Sciatic nerve (tissue), 2 donors: ENCODE data around the gene ZNF366. TPM values are rescaled to one million over a fixed set of nuclear protein-coding genes. Genes with fewer than 3 reads are reported as not detected.

Experiments
- ATAC-seq: fragments of 200-7000 bp; cut with Tn5 transposase; one replicate; pipeline ENCODE4 v1.9.1; 2020; ENCODE audit warnings: mild to moderate bottlenecking, moderate library complexity
- DNase-seq: peaks from one replicate; pipeline ENCODE4 v3.0.0-alpha.2; 2020; ENCODE audit warnings: low spot score
- intact Hi-C: fragments of 100-400 bp; cut with DNase I; formaldehyde crosslinking; loops from one replicate; pipeline ENCODE4 v1.14.2; 2022
- total RNA-seq: library from RNA; stranded (reverse); fragmentation: NEBNext Ultra II Directional; extraction: Animal tissue kit (Norgen Biotek cat#: 25700); gene quantifications from one replicate; pipeline ENCODE4 v1.2.1, GENCODE V29; 2021
- donor health status: DM: no; HTN: no; CAD: no.
- donor health status: DM: no; HTN: no; CAD: no.

The ZNF366 gene
- total RNA-seq, 1 donor from 2014 or later = 8.0 TPM

DNA sequence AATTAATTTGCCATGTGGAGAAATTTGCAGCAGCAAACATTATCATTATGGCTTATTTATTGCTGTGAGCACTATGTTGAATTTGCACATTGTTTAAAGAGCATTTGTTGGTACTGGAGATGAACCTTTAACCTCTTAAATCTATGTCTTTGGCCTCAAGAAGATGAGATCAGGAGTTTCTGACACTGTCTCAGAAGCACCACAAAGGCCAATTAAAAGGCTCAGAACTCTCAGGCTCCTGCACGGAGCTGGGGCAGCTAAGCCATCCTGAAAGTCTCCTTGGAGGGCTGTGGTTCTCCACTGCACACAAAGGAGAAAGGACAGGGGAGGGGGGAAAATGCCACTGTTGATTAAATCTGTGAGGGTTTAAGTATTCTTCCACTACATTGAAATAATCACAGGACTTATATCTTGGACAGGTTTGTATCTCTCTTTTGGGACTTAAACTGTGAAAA, 33.1 kb downstream of the ZNF366 start:
- intact Hi-C loops = no loop called here
- ATAC-seq (no peak), DNase-seq (no peak)

DNA sequence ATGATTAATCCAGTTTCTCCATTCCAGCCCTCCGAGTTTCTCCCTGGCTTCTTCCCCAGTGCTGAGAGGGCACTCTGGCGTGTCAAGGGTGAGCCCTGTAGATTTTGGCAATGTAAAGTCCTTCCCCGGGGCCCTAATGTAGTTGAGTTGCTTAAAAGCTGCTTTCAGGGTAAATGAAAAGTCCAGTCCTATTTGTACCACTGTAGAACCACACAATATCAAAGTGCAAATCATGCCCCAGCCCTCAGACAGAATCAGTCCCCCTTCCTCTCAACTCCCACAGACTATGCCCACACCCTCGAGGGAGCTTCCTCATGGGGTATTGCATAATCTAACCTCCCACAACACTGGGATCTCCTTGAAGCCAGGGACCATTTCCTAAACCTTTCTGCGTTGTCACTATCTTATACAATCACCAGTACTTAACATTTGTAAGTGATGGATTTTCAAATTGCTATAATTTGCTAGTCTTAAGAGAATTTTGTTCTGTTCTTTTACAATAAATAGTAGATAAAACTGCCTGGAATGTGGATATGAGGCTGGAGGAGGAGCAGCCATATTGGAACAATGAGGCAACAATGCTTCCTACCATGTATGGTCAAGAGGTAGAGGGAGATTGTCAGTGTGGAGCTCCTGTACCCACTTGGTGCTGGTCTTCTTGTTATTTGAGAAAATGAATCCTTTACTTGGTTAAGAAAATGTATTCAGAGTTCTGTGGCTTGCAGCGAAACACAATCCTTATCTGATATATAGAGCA, 34.4 kb downstream of the ZNF366 start:
- peak; percentile 73 for ATAC-seq

DNA sequence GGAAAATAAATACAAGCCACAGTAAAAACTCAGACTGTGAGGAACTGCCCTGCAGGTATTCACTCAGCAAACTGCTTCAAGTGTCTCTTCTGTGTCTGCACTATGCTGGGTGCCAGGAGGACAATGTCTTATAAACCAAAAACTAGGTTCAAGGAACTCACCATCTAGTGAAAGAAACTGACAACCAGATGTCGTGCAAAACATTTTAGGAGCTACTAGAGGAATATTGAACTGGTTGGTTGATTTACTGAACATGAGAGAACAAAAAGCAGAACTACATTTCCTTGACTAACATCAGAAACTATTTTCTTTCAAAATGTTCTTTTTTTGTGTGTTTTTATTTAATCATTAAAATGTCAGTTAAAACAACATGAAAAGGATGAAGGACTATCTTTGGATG, 35.2 kb downstream of the ZNF366 start:
- ATAC-seq = no peak
- intact Hi-C loops = no loop called here
- DNase-seq = no peak

More for the DNA sequence above, 34.4 kb downstream of the ZNF366 start:
- DNase-seq = no peak
- intact Hi-C loops = no loop called here

DNA sequence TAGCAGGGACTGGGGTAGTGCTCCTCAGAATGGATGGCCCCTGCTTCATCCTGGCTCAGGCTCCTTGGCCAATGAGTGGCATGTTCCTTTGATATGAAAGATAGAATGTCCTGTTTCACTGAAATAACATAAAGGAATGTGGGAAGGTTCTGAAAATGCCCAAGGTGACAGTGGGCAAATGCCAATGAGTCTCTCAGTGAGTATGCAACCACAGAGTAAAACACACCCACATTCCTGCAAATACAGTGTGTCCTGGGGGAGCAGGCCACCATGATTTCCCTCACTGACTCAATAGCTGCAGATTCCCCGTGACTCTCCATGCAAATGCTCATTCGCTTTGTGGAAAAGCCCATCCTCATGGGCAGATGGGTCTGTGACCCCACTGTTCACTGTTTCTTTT, 36.4 kb downstream of the ZNF366 start:
- intact Hi-C loops = no loop called here
- DNase-seq = no peak
- no peak for ATAC-seq

DNA sequence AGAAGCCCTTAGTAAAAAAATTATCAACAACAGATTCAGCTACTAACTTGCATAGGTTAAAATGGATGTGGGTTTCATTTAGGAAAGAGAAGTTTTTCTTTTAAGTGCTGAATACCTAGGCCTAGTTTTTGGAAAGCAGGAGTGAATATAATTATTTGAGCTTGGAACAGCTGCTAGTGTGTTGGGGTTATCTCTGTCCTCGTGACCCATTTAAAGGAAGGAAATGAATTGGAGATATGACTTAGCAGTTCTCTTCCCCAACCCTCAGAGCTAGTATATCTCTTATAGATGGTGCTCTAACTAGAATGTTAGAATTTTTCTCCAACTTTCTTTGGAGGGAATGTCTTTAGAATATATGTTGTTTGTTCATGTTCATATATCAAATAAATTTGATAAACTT, 38.6 kb downstream of the ZNF366 start:
- DNase-seq = no peak
- intact Hi-C loops = no loop called here
- no peak for ATAC-seq

DNA sequence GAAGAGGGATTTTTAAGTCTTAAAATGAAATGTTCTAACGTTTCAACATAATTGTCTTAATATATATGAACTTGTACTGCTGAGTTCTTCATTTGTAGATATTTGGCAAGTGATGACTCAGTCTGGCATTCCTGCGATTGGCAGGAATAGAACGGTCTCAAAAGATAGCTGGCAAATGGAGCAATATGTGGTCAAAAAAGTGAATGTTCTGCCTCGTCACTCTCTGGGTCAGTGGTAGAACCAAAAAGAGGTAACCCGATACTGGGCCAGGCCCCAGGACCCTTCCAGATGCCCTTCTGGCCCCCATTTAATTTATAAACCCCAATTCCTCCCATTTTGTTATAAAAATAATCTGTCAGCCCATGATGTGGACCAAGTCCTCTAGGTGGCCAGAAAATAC, 39.2 kb downstream of the ZNF366 start:
- DNase-seq = no peak
- no peak for ATAC-seq
- intact Hi-C loops = no loop called here

DNA sequence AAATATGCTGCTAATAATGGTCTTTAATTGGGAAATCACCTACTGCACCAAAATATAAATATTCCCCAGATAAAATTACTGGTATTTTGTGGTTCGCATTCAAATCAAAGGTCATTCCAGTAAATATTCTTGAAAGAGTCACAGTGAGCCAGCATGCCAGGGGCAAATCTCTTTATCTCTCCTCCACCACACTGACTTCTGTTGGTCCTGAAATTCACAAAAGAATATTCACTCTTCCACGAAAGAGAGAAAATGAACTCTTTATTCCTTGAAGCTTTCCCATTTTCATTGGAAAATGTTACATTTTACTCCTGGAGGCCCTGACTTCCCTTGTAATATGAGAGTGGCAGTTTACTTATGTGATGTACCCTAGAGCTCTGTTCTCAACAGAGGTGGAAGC, 39.7 kb downstream of the ZNF366 start:
- intact Hi-C loops = no loop called here
- ATAC-seq = no peak
- DNase-seq = no peak

DNA sequence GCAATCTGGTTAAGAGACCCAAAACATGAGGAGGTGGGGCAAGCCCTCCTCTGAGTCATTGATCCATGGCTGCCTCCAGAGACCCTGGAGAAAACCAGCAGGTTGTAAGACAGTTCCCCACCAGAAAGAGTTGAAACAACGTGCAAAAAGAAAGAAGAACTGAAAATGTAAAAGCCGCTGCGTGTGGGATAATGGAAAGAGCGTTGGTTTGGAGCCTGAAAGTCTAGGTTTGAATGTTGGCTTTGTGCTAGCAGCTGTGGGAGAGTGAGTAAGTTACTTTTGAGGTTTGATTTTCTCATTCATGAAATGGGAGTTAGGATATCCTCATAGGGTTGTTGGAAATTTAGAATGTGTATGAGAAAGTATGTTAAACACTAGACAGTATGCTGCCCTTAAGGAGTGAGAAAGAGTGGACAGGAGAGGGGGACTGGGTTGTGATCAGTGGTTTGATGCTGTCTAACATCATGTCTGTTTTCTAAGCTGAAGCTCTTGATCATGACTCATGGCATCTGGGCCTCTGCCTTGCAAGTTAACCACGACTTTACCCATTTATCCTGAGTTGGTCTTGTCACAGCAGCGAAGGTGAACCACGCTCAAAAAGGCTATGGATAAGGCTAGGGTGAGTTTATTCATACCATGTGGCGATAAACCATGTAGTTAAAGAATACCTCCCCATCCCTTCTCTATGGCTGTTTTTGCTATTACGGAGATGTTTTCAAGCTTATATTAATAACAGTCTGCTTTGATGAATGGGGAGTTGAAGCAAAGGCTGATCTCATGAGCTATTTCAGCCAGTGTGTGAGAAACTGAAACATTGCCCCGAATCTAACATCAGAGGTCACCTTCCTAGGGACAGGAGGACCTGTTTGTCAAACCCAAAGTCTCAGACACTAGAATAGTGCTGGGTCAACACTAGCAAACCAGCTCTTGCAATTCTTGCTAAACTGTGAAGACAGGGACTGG, 41.3 kb downstream of the ZNF366 start:
- DNase-seq = no peak
- intact Hi-C loops = no loop called here
- no peak for ATAC-seq

DNA sequence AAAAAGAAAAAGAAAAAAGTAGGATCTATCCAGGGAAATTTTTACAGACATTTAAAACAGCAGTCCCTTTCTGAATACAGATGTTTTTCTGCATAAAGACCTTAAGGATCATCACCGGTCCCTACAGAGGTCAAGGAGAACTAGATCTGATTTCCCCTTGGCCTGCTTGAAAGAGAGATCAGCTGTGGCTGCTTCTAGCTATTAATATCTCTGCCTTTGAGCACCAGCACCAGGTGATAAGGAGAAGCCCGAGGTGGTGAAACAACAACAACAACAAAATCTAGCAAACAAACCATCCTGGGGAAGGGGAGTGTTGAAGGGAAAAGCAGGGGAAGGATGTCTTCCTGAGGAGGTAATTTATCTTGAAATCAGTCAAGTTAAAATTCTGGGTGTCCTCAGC, 42.1 kb downstream of the ZNF366 start:
- DNase-seq (no peak), ATAC-seq (no peak)
- intact Hi-C loops = no loop called here

DNA sequence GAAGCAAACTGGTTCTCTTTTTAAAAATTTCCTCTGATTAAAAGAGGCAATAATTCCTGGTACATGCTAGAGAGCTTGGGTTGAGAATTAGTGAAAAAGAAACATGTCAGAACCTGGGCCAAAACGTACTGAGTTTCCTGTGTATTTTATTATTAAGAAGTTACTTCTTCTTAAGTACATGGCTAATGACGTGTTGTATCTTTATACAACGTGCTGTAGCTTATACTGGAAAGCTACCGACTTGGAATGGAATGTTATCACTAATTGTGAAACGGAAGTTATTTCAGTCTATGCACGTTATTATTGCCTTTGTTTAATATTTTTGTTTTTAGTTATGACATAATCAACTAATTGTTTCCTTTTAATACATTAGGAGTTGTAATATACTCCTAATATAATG, 43.1 kb downstream of the ZNF366 start:
- DNase-seq = no peak
- no peak for ATAC-seq
- intact Hi-C loops = no loop called here

DNA sequence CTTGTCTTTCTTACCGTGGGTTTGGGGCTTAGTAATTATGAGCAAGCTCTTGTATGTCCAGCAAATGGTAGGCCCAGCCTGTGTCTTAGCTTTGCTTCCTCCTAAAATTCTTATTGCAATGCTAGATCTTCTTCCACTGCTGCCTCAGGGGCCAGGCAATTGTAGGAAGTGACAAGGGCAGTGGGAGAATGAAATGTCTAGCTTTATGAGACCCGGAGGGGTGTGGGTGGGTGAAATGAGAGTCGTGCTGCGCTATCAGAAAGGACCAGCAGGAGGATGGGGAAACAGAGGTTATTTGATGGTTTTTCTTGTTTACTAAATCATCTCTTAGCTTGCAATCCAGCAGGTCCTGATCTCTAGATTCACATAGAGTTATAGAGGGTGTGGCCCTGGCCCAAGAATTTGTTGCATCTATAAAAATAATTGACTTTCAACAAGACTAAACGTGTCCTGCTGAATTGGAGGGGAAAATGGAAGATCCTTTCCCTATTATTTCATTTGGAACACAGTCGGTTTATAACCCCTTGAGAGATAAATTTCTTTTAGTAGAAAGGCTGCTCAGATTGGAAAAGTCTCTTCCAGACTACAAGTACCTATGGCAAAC, 43.7 kb downstream of the ZNF366 start:
- no peak for DNase-seq
- ATAC-seq = no peak
- intact Hi-C loops = no loop called here

DNA sequence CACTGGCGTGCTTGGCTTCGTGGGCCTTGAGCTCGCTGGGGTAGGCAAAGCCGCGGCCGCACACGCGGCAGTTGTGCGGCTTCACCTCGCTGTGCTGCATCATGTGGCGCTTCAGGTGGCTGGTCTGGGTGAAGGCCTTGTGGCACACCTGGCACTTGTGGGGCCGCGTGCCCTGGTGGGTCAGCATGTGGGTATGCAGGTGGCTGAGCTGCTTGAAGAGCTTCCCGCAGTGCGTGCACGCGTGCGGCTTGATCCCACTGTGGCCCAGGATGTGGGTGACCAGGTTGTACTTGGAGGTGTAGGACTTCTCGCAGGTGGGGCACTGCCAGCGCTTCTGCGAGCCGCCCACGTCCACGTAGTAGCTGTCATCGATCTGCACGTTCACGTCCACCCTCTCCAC, 46.8 kb downstream of the ZNF366 start:
- intact Hi-C loops = no loop called here
- ATAC-seq = no peak
- no peak for DNase-seq

DNA sequence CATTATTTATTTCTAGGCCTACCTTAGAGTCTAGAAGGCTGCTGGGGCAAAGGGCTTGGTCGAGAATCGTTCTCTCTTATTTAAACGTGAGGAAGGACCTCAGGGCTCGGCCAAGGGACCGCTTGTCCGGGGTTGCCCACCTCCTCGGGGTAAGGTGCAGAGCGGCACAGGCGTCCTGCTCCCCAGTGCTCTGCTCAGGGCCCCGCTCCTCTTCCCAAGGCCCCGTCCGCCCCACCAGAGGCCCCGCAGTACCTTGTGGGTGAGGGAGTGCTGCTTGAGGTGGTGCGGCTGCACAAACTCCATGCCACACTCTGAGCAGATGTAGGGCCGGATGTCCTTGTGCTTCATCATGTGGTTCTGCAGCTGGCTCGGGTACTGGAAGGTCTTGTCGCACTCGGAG, 47.3 kb downstream of the ZNF366 start:
- DNase-seq (no peak), ATAC-seq (no peak)
- intact Hi-C loops = no loop called here

DNA sequence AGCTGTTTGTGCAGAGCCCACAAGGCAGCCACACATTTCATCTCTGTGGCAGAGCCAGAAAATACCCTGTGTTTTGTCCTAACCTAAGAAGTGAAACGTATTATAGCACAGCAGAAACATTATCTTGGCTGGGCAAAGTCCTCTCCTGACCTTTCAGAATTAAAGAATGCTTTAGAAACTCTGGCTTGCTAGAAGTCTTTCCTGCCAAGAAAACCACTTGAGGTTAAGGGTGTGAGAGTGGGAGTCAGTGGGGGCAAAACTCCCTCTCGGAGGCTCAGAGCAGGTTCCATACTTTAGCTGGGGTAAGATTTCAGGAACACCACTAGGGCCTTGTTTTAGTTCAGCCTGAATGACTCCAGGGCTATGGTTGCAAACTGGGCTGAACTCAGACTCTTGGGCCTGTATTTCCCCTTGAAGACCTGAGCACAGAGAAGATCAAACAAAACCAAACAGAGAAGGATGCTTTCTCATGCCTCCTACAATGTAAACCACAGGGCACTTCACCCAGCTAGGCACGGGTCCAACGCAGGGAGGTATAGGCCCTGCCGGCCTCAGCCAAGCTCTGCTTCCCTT, 48.0 kb downstream of the ZNF366 start:
- ATAC-seq = no peak
- no peak for DNase-seq
- intact Hi-C loops = no loop called here

DNA sequence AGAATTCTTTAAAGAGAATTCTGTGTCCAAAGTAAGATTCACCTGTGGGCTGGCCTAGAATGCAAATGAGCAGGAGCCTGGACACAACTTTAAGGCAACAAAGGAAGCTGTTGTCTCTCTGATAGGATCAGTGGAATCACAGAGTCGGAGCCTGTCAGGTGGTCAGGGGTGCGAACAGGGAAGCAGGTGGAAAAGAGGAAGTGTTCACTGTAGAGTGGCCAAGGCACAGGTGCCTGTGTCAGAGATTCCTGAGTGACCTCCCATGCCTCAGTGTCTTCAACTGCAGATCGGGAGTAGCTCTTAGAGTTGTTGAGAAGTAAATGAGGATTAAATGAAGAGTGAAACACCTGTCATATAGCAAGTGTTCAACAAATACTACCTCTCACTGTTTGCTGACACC, 48.8 kb downstream of the ZNF366 start:
- no peak for ATAC-seq
- no peak for DNase-seq
- intact Hi-C loops = no loop called here

DNA sequence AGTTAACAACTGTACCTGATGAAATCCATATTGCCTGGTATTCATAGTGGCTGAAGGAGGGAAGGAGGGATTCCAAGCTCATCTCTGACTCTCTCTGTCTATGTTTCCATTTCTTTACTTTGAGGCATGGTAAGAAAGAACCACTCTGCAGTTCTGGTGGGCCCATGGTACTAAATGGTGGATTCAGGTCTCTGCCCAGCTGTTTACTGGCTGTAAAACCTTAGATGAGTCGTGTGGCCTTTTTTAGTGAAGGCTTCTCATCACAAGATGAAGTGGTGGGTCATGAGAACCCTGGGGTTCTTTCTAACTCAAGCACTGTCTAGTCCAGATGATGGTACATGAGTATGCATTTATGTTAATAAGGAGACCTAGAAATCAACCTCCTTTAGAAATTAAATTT, 49.7 kb downstream of the ZNF366 start:
- intact Hi-C loops = no loop called here
- ATAC-seq (no peak), DNase-seq (no peak)

DNA sequence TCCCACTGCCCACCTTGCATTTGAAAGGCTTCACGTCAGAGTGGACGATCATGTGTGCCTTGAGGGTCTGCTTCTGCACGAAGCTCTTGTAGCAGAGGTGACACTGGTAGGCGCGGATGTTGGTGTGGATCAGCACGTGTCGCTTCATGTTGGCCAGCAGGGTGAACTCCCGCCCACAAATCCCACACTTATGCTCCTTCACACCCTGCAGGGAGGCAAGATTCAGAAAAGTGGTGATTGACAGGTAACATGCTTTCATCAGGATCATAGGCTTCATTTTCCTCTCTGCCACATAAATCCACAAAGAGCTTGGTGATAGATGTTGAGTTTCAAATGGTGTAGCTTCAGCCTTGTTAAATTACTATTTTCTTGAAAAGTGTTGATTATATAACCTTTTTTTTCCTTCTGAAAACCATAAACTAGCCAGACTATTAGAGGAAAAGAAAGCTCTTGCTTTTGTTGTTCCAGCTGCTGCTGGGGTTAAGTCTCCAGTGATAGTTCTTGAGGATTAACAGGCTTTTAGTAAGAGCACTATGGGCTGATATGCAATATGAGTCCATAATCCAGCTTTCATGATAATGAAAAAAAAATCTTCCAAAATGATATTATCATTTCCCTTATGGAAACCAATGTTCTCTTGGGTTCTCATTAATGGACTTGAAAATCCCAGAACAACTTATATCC, 50.7 kb downstream of the ZNF366 start:
- intact Hi-C loops = no loop called here
- DNase-seq (no peak), ATAC-seq (no peak)

DNA sequence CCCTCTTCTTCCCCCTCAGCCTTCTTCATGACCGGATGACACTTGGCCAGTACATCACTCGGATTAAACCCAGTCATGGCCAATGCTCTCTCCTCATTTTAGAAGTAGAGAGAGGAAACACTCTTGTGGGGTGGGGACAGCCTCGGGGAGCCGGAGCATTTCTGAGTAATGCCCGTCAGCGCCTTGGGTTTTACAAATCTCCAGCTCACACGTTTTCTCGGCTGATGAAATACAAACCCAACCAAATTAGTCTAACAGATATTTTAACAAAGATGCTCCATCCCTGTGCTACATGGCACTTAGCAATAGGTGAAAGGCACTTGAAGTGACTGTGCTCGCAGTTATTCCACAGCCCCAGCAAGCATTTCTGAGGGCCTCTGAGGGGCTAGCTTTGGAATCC, 51.7 kb downstream of the ZNF366 start:
- intact Hi-C loops = no loop called here
- no peak for DNase-seq
- ATAC-seq = no peak

DNA sequence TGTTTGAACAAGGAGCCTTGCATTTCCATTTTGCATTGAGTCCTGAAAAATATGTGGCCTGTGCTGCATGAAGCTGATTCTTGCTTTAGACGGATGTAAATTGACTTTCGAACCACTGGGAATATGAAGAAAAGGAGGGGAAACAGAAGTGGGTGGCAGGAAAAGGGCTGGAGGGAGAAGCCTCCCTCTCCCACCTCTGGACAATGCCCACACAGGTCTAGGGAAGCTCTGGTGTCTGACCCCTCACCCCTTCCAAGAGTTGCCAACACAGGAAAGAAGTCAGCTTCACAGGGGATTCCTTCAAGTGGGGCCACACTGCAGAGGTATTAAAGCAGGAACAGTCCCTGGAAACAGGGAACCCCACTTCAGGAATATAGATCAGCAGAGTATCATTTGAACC, 52.2 kb downstream of the ZNF366 start:
- ATAC-seq = no peak
- intact Hi-C loops = no loop called here

More for the DNA sequence above, 52.2 kb downstream of the ZNF366 start:
- no peak for DNase-seq
